Upper lobe of right lung (tissue), 1 donor: ENCODE data around the gene KRTAP19-7. TPM values are rescaled to one million over a fixed set of nuclear protein-coding genes. Genes with fewer than 3 reads are reported as not detected.

ENCODE experiments used
- ATAC-seq: fragments of 200-7000 bp; cut with Tn5 transposase; one replicate; pipeline ENCODE4 v1.9.1; 2020; ENCODE audit warnings: mild to moderate bottlenecking, moderate library complexity
- DNase-seq: peaks from one replicate; pipeline ENCODE4 v3.0.0-alpha.2; 2020
- H3K27ac ChIP-seq: fragments of 200-600 bp; one replicate; pipeline ENCODE4 v1.8.0; 2022
- H3K27me3 ChIP-seq: fragments of 200-600 bp; one replicate; pipeline ENCODE4 v1.8.0; 2022; ENCODE audit warnings: mild to moderate bottlenecking
- H3K36me3 ChIP-seq: fragments of 200-600 bp; one replicate; pipeline ENCODE4 v1.8.0; 2022
- H3K4me1 ChIP-seq: fragments of 200-600 bp; one replicate; pipeline ENCODE4 v1.8.0; 2022
- H3K4me3 ChIP-seq: fragments of 200-600 bp; one replicate; pipeline ENCODE4 v1.8.0; 2022; ENCODE audit warnings: mild to moderate bottlenecking
- H3K9me3 ChIP-seq: fragments of 200-600 bp; one replicate; pipeline ENCODE4 v1.8.0; 2022
- CTCF ChIP-seq: fragments of 200-600 bp; IDR thresholded peaks from one replicate; pipeline ENCODE4 v1.8.0; 2022; ENCODE audit warnings: antibody characterized with exemption
- intact Hi-C: fragments of 100-400 bp; cut with DNase I; formaldehyde crosslinking; loops from one replicate; pipeline ENCODE4 v1.11.0; 2022
- long read RNA-seq: library from polyadenylated mRNA; unstranded; transcript quantifications from one replicate; pipeline ENCODE4 v2.0.0, GENCODE V29; 2021
- total RNA-seq: library from RNA; stranded (reverse); fragmentation: NEBNext Ultra II Directional; extraction: Animal tissue kit (Norgen Biotek cat#: 25700); gene quantifications from one replicate; pipeline ENCODE4 v1.2.1, GENCODE V29; 2021
- donor health status: DM: no; HTN: yes; CAD: no; lungs with severe emphysema.

The KRTAP19-7 gene
- total RNA-seq: not detected
- long read RNA-seq: 0 reads

- Histone ChIP-seq H3K9me3 (no peaks in the 10 kb centered on the region), H3K4me3 (no peak within 1 kb of the TSS), H3K36me3 (no peaks in the 10 kb centered on the region), H3K4me1 (no peaks in the 10 kb centered on the region), H3K27me3 (no peaks in the 10 kb centered on the region), H3K27ac (no peak within 1 kb of the TSS)
- intact Hi-C loops: no loop called here
- TF ChIP-seq CTCF: no peak
- no peak for ATAC-seq
- DNase-seq: no peak
These were observed at the start of gene KRTAP19-7 for GRCh38 chr21:30561264-30561895. Gene KRTAP19-7, minus strand, starts transcription at chr21:30561314. Its CDS starts 25 bp downstream, at chr21:30561289.

GRCh38 chr21:30605968-30606367 is 44.9 kb upstream of the KRTAP19-7 start:
- H3K27me3 ChIP-seq: no peaks in the 10 kb centered on the region
- H3K27ac ChIP-seq: no peak overlapping the region
- no peaks in the 10 kb centered on the region for H3K9me3 ChIP-seq
- intact Hi-C loops: no loop called here
- DNase-seq (no peak), ATAC-seq (no peak)
- H3K36me3 ChIP-seq: no peaks in the 10 kb centered on the region
- no peak overlapping the region for H3K4me3 ChIP-seq
- H3K4me1 ChIP-seq: no peaks in the 10 kb centered on the region
- no peak for TF ChIP-seq CTCF

GRCh38 chr21:30600787-30601186 is 39.7 kb upstream of the KRTAP19-7 start, which contains the start of gene KRTAP22-1:
Gene KRTAP22-1, plus strand, starts transcription at chr21:30601087.
- DNase-seq (no peak), ATAC-seq (no peak)
- Histone ChIP-seq H3K36me3 (no peaks in the 10 kb centered on the region), H3K4me3 (no peak within 1 kb of the TSS), H3K9me3 (no peaks in the 10 kb centered on the region), H3K27ac (no peak within 1 kb of the TSS), H3K4me1 (no peaks in the 10 kb centered on the region), H3K27me3 (no peaks in the 10 kb centered on the region)
- TF ChIP-seq CTCF: no peak
- intact Hi-C loops: no loop called here

- Histone ChIP-seq H3K27ac (no peak within 1 kb of the TSS), H3K9me3 (no peaks in the 10 kb centered on the region), H3K4me3 (no peak within 1 kb of the TSS), H3K36me3 (no peaks in the 10 kb centered on the region), H3K4me1 (no peaks in the 10 kb centered on the region), H3K27me3 (no peaks in the 10 kb centered on the region)
- no peak for ATAC-seq
- intact Hi-C loops: no loop called here
- DNase-seq: no peak
- no peak for TF ChIP-seq CTCF
These were observed 37.7 kb upstream of the KRTAP19-7 start, which contains the start of gene KRTAP6-2 for GRCh38 chr21:30598802-30599201. Gene KRTAP6-2, minus strand, starts transcription at chr21:30598902. Its CDS starts 28 bp downstream, at chr21:30598874.

- no peak for TF ChIP-seq CTCF
- H3K27me3 ChIP-seq: no peaks in the 10 kb centered on the region
- DNase-seq: no peak
- ATAC-seq: no peak
- H3K4me3 ChIP-seq: no peak within 1 kb of the TSS
- H3K36me3 ChIP-seq: no peaks in the 10 kb centered on the region
- no peaks in the 10 kb centered on the region for H3K9me3 ChIP-seq
- H3K27ac ChIP-seq: no peak within 1 kb of the TSS
- H3K4me1 ChIP-seq: no peaks in the 10 kb centered on the region
- intact Hi-C loops: no loop called here
These were observed 31.0 kb upstream of the KRTAP19-7 start, which contains the start of gene KRTAP6-3 for GRCh38 chr21:30592140-30592539. Gene KRTAP6-3, plus strand, starts transcription at chr21:30592440. Its CDS starts 6 bp downstream, at chr21:30592446.
